ENCODE results near the gene FAM241A. TPM values are rescaled to one million over a fixed set of nuclear protein-coding genes. Genes with fewer than 3 reads are reported as not detected.
"Not testable (repeated sequence)": the region's sequence is repeated elsewhere in the genome, so short reads cannot be mapped to it uniquely, and the experiment has no call there.

The FAM241A gene
- total RNA-seq, 1 experiment from 2014 or later = 1.2 TPM

GRCh38 chr4:112172180-112172579 is 26.9 kb downstream of the FAM241A start:
- no peak for DNase-seq (ENCODE audit: low read depth)

DNA sequence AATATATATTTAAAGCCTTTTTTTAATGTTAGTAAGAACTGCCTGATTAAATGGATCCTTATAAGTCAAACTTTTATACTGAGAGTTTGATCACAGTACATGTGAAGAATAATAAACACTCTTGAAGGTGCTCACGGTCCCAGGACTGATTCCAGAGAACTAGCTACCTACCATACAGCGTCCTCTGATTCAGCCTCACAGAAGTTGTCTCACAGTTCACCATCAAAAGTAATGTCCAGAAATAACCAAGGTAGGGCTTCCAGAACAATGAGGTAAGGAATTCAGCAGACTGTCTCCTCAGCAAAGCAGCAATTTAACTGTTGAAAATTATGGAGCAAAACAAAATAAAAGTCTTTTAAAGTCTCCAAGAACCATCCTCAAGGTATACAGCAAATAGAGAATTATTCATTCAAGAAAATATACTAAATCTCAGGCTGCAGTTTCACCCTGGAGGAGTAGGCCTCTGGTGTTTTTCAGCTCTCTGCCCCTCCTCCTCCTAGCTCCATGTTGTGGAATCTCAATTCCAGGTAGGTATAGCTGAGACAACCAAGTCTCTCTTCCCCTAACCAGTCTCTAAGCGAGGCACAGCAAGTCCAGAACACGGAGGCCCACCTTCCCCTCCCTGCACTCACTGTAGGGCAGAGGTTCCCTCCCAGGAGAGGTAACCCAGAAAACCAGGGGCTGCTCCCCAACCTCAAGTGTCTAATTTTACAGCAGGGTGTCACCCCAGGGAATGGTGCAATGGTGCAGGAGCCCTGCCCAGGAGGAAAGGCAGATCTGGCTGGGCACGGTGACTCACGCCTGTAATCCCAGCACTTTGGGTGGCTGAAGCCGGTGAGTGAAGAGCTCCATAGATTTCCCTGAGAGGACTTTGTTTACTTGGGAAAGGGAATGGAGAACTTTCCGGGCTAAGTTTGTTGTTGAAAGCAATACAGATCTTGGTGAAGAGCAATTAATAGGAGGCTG is 28.6 kb downstream of the FAM241A start:
- DNase-seq (ENCODE audit: low read depth) = peak; percentile 56

- DNase-seq (ENCODE audit: low read depth) = no peak
Measured at GRCh38 chr4:112175840-112176239, 30.6 kb downstream of the FAM241A start.

- no peak for DNase-seq (ENCODE audit: low read depth)
Measured at GRCh38 chr4:112176596-112176995, 31.3 kb downstream of the FAM241A start.

DNA sequence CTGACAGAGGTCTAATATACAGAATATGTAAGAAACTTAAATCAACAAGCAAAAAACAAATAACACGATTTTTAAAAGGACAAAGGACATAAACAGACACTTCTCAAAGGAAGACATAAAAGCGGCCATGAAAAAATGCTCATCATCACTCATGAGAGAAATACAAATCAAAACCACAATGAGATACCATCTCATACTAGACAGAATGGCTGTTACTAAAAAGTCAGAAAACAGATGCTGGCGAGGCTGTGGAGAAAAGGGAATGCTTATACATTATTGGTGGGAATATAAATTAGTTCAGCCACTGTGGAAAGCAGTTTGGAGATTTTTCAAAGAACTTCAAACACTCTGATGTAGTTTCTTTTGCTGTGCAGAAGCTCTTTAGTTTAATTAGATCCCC is 33.5 kb downstream of the FAM241A start:
- peak; percentile 27 for DNase-seq (ENCODE audit: low read depth)

GRCh38 chr4:112181358-112182000 is 36.2 kb downstream of the FAM241A start:
- DNase-seq (ENCODE audit: low read depth) = no peak

- no peak for DNase-seq (ENCODE audit: low read depth)
Measured at GRCh38 chr4:112182604-112183003, 37.4 kb downstream of the FAM241A start.

- peak; percentile 27 for DNase-seq (ENCODE audit: low read depth)
Measured at GRCh38 chr4:112183252-112183651, 38.0 kb downstream of the FAM241A start.

DNA sequence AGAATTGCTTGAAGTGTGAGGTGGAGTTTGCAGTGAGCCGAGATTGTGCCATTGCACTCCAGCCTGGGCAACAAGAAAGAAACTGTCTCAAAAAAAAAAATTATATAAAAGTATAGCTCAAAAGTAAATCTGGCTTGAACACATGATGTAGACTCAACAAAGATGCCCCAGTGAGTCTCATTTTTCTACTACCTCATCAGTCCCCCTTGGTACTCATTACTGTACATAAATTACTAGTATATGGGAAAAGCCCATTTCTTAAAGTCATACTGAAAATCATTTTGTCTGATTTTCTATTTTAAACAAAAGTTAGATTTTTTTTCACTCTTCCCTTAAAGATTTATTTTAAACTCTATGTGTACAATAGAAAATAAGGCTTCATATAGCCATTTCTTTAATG is 39.2 kb downstream of the FAM241A start:
- no peak for DNase-seq (ENCODE audit: low read depth)

DNA sequence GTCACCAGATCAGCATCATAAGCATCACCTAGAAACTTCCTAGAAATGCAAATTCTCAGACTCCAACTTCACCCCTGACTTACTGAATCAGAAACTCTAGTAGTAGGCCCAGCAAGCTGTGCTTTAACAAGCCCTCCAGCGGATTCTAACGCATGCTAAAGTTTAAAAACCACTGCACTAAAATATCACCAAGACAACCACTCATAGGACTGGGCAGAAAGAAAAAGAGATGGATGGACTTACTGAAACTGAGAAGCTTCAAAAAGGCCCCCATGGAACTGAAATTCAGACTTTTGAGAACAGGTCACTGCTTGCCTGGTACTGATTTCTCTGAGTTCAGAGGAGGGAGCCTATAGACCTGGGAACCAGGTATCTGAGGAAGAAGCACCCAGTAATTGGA is 40.1 kb downstream of the FAM241A start:
- DNase-seq (ENCODE audit: low read depth) = no peak

DNA sequence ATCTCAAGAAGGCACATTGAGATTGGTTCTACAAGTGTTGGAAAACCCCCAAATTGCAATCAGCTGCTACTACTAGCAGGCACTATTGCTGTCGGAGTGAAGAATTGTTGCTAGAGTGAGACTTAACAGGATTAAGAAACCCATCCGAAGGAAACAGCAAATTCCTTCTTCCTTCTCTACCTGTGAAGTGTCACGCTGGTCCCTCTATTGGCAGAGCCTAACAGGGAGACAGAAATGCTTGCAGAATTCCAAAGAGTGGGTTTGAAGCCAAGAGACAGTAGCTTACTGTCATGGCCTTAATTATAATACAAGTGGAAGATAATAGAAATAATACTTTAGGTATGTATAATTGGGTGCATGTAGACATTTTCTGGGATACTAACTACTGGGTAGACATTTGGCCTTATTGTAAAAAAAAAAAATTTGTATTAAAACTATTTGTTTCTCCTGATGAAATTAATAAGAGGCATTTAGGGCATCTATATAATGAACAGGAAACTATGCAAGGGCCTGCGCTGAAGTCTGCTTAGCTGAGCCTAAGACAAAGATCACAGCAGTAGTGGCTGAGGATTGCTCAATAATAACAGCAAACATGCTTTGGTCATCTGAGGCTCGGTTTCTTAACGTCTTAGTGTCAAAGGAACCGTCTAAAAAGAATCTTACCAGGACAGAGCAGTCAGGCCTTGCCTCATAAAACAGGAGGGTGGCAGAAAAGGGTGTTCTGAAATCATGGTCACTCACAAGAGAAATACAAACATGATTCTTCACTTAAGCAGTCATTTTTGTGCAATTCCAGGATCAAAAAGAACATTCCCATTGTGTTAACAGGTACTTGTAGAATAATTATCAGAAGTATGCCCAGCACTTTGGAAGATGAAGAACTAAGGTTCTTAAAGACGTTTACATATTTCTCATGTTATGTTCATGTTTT is 40.8 kb downstream of the FAM241A start:
- DNase-seq (ENCODE audit: low read depth) = no peak

- DNase-seq (ENCODE audit: low read depth) = peak; percentile 37
Measured at GRCh38 chr4:112189754-112190153, 44.5 kb downstream of the FAM241A start.

GRCh38 chr4:112190684-112191083 is 45.4 kb downstream of the FAM241A start:
- no peak for DNase-seq (ENCODE audit: low read depth)

GRCh38 chr4:112196461-112196860 is 51.2 kb downstream of the FAM241A start:
- peak; percentile 19 for DNase-seq (ENCODE audit: low read depth)

DNA sequence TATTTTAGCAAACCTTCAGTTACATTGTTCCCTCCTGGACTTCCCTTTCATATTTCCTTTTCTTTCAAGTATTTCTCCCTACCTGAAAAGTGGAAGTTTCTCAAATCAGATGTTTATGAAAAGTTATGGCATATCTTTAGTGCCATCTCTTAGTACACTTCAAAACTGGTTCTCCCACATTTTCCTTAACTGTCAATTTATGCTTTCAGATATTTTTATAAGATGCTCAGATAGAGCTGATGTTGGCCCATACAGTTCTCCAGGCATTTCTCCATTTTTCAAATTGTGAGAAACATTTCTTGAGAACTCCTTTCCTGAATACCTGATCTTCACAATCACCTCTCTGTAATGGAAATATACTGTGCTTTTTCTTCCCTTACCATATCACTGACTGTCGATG is 53.8 kb downstream of the FAM241A start:
- no peak for DNase-seq (ENCODE audit: low read depth)

- DNase-seq (ENCODE audit: low read depth) = no peak
Measured at GRCh38 chr4:112201915-112202505, 56.8 kb downstream of the FAM241A start.

GRCh38 chr4:112203593-112203992 is 58.3 kb downstream of the FAM241A start:
- peak; percentile 3 for DNase-seq (ENCODE audit: low read depth)

- DNase-seq (ENCODE audit: low read depth) = no peak
Measured at GRCh38 chr4:112206431-112206830, 61.2 kb downstream of the FAM241A start.

DNA sequence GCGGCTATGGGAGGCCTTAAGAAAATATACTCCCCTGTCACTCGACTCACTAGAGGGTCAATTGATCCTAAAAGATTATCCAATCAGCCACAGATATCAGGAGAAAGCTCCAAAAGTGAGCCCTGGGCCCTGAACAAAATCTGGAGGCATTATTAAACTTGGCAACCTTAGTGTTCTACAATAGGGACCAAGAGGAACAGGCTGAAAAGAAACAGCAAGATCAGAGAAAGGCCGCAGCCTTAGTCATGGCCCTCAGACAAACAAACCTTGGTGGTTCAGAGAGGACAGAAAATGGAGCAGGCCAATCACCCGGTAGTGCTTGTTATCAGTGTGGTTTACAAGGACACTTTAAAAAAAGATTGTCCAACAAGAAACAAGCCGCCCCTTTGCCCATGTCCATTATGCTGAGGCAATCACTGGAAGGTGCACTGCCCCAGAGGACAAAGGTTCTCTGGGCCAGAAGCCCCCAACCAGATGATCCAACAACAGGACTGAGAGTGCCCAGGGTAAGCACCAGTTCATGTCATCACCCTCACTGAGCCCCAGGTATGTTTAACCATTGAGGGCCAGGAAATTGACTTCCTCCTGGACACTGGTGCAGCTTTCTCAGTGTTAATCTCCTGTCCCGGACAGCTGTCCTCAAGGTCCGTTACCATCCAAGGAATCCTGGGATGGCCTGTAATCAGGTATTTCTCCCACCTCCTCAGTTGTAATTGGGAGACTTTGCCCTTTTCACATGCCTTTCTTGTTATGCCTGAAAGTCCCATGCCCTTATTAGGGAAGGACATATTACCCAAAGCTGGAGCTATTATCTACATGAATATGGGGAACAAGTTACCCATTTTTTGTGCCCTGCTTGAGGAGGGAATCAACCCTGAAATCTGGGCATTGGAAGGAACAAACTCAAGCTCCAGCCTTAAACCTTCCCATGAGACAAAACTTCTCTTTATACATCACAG is 63.2 kb downstream of the FAM241A start:
- DNase-seq (ENCODE audit: low read depth) = not testable (repeated sequence)

DNA sequence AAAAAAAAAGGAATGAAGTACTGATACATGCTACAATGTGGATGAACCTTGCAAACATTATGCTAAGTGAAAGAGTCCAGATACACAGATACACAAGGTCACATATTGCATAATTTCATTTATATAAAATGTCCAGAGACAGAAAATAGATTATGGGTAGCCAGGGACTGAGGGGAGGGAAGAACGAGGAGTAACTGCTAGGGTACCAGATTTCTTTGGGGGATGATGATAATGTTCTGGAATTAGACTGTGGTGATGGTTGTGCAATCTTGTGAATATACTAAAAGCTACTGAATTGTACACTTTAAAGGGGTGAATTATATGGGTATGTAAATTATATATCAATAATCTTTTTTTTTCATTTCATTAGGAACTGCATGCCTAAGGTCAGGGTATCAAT is 65.5 kb downstream of the FAM241A start:
- peak; percentile 25 for DNase-seq (ENCODE audit: low read depth)

Data from LHCN-M2 (cell line).